ENCODE data around the gene CFAP410. TPM values are rescaled to one million over a fixed set of nuclear protein-coding genes. Genes with fewer than 3 reads are reported as not detected.

CFAP410 gene
- total and polyA plus RNA-seq, 2 of the 13 experiments (the other 11 are each of a cell fraction or from before 2014, with no cell fraction given), result 8.0 to 20.1 TPM

- TF ChIP-seq, protein P1, sequence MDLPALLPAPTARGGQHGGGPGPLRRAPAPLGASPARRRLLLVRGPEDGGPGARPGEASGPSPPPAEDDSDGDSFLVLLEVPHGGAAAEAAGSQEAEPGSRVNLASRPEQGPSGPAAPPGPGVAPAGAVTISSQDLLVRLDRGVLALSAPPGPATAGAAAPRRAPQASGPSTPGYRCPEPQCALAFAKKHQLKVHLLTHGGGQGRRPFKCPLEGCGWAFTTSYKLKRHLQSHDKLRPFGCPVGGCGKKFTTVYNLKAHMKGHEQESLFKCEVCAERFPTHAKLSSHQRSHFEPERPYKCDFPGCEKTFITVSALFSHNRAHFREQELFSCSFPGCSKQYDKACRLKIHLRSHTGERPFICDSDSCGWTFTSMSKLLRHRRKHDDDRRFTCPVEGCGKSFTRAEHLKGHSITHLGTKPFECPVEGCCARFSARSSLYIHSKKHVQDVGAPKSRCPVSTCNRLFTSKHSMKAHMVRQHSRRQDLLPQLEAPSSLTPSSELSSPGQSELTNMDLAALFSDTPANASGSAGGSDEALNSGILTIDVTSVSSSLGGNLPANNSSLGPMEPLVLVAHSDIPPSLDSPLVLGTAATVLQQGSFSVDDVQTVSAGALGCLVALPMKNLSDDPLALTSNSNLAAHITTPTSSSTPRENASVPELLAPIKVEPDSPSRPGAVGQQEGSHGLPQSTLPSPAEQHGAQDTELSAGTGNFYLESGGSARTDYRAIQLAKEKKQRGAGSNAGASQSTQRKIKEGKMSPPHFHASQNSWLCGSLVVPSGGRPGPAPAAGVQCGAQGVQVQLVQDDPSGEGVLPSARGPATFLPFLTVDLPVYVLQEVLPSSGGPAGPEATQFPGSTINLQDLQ (CRISPR knock-in tag; IDR thresholded peaks at IDR 0.05), result no peak
- TF ChIP-seq ZNF354B (CRISPR knock-in tag; IDR thresholded peaks at IDR 0.05) (no peak), ZNF333 (CRISPR knock-in tag; IDR thresholded peaks at IDR 0.05; ENCODE audit: borderline replicate concordance) (no peak), FLYWCH1 (CRISPR knock-in tag; IDR thresholded peaks at IDR 0.05) (no peak), NR2F2 (IDR thresholded peaks at IDR 0.05; ENCODE audit: borderline replicate concordance, low read depth) (0 out of 2 replicates have a peak, but pooled peaks have one; percentile 30), ZNF431 (CRISPR knock-in tag; IDR thresholded peaks at IDR 0.05; ENCODE audit: borderline replicate concordance, low read depth) (no peak), TEAD2 (CRISPR knock-in tag; IDR thresholded peaks at IDR 0.05) (no peak), ZNF256 (CRISPR knock-in tag; conservative IDR thresholded peaks at IDR 0.05) (no peak), KLF6 (CRISPR knock-in tag; IDR thresholded peaks at IDR 0.05) (peak; percentile 34; the same call in 1 of the 2 replicates), ZFYVE20 (CRISPR knock-in tag; IDR thresholded peaks at IDR 0.05; ENCODE audit: borderline replicate concordance, low read depth) (no peak), ZNF414 (CRISPR knock-in tag; IDR thresholded peaks at IDR 0.05) (no peak), TAF1 (CRISPR knock-in tag; IDR thresholded peaks at IDR 0.05) (no peak), MAZ (IDR thresholded peaks at IDR 0.05; ENCODE audit: borderline replicate concordance, low read depth, low read length) (no peak), MAZ (CRISPR knock-in tag; IDR thresholded peaks at IDR 0.05; ENCODE audit: low read depth) (no peak; the same call in 1 of the 2 replicates), MEIS1 (CRISPR knock-in tag; IDR thresholded peaks at IDR 0.05; ENCODE audit: borderline replicate concordance) (no peak), NFYB (CRISPR knock-in tag; IDR thresholded peaks at IDR 0.05) (no peak), ZNF10 (CRISPR knock-in tag; IDR thresholded peaks at IDR 0.05; ENCODE audit: borderline replicate concordance, low read depth) (no peak), ZNF780A (CRISPR knock-in tag; IDR thresholded peaks at IDR 0.05) (no peak), RAD51 (IDR thresholded peaks at IDR 0.05; ENCODE audit: borderline replicate concordance) (peak; percentile 28; the same call in 1 of the 2 replicates), KDM3A (CRISPR knock-in tag; IDR thresholded peaks at IDR 0.05; ENCODE audit: low read depth) (peak; percentile 31; the same call in 1 of the 2 replicates), THAP11 (CRISPR knock-in tag; IDR thresholded peaks at IDR 0.05) (0 out of 2 replicates have a peak, but pooled peaks have one; percentile 25), ZNF563 (CRISPR knock-in tag; IDR thresholded peaks at IDR 0.05) (no peak), RBM22 (optimal IDR thresholded peaks at IDR 0.05; ENCODE audit: low read length) (no peak), CBFB (CRISPR knock-in tag; IDR thresholded peaks at IDR 0.05) (no peak), ZNF17 (CRISPR knock-in tag; IDR thresholded peaks at IDR 0.05) (no peak), ZNF331 (CRISPR knock-in tag; IDR thresholded peaks at IDR 0.05) (no peak)
- TF ChIP-seq, protein P2, sequence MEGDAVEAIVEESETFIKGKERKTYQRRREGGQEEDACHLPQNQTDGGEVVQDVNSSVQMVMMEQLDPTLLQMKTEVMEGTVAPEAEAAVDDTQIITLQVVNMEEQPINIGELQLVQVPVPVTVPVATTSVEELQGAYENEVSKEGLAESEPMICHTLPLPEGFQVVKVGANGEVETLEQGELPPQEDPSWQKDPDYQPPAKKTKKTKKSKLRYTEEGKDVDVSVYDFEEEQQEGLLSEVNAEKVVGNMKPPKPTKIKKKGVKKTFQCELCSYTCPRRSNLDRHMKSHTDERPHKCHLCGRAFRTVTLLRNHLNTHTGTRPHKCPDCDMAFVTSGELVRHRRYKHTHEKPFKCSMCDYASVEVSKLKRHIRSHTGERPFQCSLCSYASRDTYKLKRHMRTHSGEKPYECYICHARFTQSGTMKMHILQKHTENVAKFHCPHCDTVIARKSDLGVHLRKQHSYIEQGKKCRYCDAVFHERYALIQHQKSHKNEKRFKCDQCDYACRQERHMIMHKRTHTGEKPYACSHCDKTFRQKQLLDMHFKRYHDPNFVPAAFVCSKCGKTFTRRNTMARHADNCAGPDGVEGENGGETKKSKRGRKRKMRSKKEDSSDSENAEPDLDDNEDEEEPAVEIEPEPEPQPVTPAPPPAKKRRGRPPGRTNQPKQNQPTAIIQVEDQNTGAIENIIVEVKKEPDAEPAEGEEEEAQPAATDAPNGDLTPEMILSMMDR (CRISPR knock-in tag; IDR thresholded peaks at IDR 0.05), result 0 out of 2 replicates have a peak, but pooled peaks have one; percentile 3
These were observed 31.0 kb upstream of the CFAP410 start (continued) for GRCh38 chr21:44370027-44370735.
